Psoas muscle (tissue), 8 donors: ENCODE results near the gene TCEA2. TPM values are rescaled to one million over a fixed set of nuclear protein-coding genes. Genes with fewer than 3 reads are reported as not detected.

Experiments used
- ATAC-seq, 4 donors: fragments of 200-7000 bp; cut with Tn5 transposase; one replicate each; pipeline ENCODE4 v1.9.1; 2020; ENCODE audit warnings: moderate library complexity in 3 of 4, mild to moderate bottlenecking in 2 of 4
- DNase-seq, 2 donors: peaks; one replicate each; pipeline ENCODE4 v3.0.0-alpha.2; 2020
- H3K27ac ChIP-seq: fragments of 200-600 bp; one replicate; pipeline ENCODE4 v1.8.0; 2022
- H3K27me3 ChIP-seq, 3 donors: fragments of 200-600 bp in 1 of 3; one replicate each; pipeline versions ENCODE4 v1.6.1 to v1.8.0; 2013 to 2022; ENCODE audit warnings: low read length in 2 of 3, mild to moderate bottlenecking in 2 of 3, moderate library complexity in 1 of 3; ENCODE audit not compliant: insufficient read depth in 3 of 3
- H3K36me3 ChIP-seq, 2 donors: fragments of 200-600 bp in 1 of 2; one replicate each; pipeline versions ENCODE4 v1.6.1 to v1.8.0; 2013 to 2022; ENCODE audit warnings: low read depth in 1 of 2, mild to moderate bottlenecking in 1 of 2, moderate library complexity in 1 of 2; ENCODE audit not compliant: insufficient read depth in 1 of 2
- H3K4me1 ChIP-seq: fragments of 200-600 bp; one replicate; pipeline ENCODE4 v1.8.0; 2022
- H3K4me3 ChIP-seq: fragments of 200-600 bp; one replicate; pipeline ENCODE4 v1.8.0; 2022; ENCODE audit warnings: mild to moderate bottlenecking
- H3K9me3 ChIP-seq: fragments of 200-600 bp; one replicate; pipeline ENCODE4 v1.8.0; 2022
- CTCF ChIP-seq: fragments of 200-600 bp; IDR thresholded peaks from one replicate; pipeline ENCODE4 v1.8.0; 2022; ENCODE audit warnings: antibody characterized with exemption
- WGBS, 3 donors: extraction: QIAGEN DNeasy Blood & Tissue Kit; methylation state at CpG; one replicate each; pipeline versions ENCODE4 v1.1.6 to v1.1.7; 2013; 5-methylcytosine and 5-hydroxymethylcytosine counted together
- intact Hi-C, 2 donors: fragments of 100-400 bp; cut with DNase I; formaldehyde crosslinking; loops; one replicate each; pipeline versions ENCODE4 v1.11.0 to v1.14.2; 2022
- polyA plus RNA-seq, 3 donors: library from polyadenylated mRNA; stranded (reverse); fragments of 200-250 nt; gene quantifications; one replicate each; pipeline ENCODE4 v1.2.3, GENCODE V29; 2013
- total RNA-seq, 4 donors: library from RNA; stranded (reverse); fragmentation: NEBNext Ultra II Directional in 2 of 4; extraction: Animal tissue kit (Norgen Biotek cat#: 25700) in 2 of 4; gene quantifications; one replicate each; pipeline versions ENCODE4 v1.2.1 to v1.2.4, GENCODE V29; 2021 to 2023
- donor health status: healthy with polysubstance abuse.
- donor health status: DM: no; HTN: no; CAD: no; lungs with moderate emphysema.
- donor health status: Bipolar disorder and iron deficiency.
- donor health status: healthy.
- donor health status: DM: yes; HTN: yes; CAD: no.
- donor health status: DM: no; HTN: no; CAD: no.
- donor health status: DM: no; HTN: no; CAD: no.
- donor health status: DM: yes; HTN: yes; CAD: no.

The TCEA2 gene
- total and polyA plus RNA-seq, 7 donors: 15.1 to 43.4 (median 30.2) TPM

- H3K4me3 ChIP-seq: no peak overlapping the region
- H3K36me3 ChIP-seq: peaks cover 0 to 92% of the 10 kb centered on the region in 2 donors
- H3K27me3 ChIP-seq: no peaks in the 10 kb centered on the region
- DNase-seq (no peak), ATAC-seq (no peak)
- TF ChIP-seq CTCF: no peak
- H3K27ac ChIP-seq: no peak overlapping the region
- no peaks in the 10 kb centered on the region for H3K9me3 ChIP-seq
- WGBS, 3 donors: 88 to 92% (median 90%) methylated on average over 15 of the region's 15 CpGs
- H3K4me1 ChIP-seq: no peaks in the 10 kb centered on the region
- intact Hi-C loops: no loop called here
Measured at GRCh38 chr20:64023361-64024140, 39.4 kb upstream of the TCEA2 start.

- DNase-seq (no peak), ATAC-seq (no peak)
- H3K4me1 ChIP-seq: no peaks in the 10 kb centered on the region
- no peak overlapping the region for H3K27ac ChIP-seq
- intact Hi-C loops: no loop called here
- 92 to 95% (median 93%) methylated on average over 17 of the region's 17 CpGs for WGBS, 3 donors
- no peak overlapping the region for H3K4me3 ChIP-seq
- TF ChIP-seq CTCF: no peak
- H3K27me3 ChIP-seq: no peaks in the 10 kb centered on the region
- no peaks in the 10 kb centered on the region for H3K9me3 ChIP-seq
- H3K36me3 ChIP-seq: peaks cover 0 to 92% of the 10 kb centered on the region in 2 donors
Measured at GRCh38 chr20:64024141-64024990, 38.6 kb upstream of the TCEA2 start.

- Histone ChIP-seq H3K36me3 (peaks cover 0 to 92% of the 10 kb centered on the region in 2 donors), H3K4me1 (no peaks in the 10 kb centered on the region), H3K27me3 (no peaks in the 10 kb centered on the region), H3K9me3 (no peaks in the 10 kb centered on the region), H3K27ac (no peak overlapping the region), H3K4me3 (no peak overlapping the region)
- no peak for ATAC-seq
- WGBS, 3 donors: 95 to 98% (median 95%) methylated on average over 18 of the region's 18 CpGs
- intact Hi-C loops: no loop called here
- no peak for TF ChIP-seq CTCF
- no peak for DNase-seq
Measured at GRCh38 chr20:64025101-64025825, 37.7 kb upstream of the TCEA2 start.

- Histone ChIP-seq H3K27ac (no peak overlapping the region), H3K9me3 (no peaks in the 10 kb centered on the region), H3K4me1 (no peaks in the 10 kb centered on the region), H3K27me3 (no peaks in the 10 kb centered on the region), H3K36me3 (peaks cover 0 to 95% of the 10 kb centered on the region in 2 donors), H3K4me3 (no peak overlapping the region)
- 94 to 97% (median 95%) methylated on average over 23 to 29 of the region's 29 CpGs for WGBS, 3 donors
- ATAC-seq (no peak), DNase-seq (no peak)
- intact Hi-C loops: no loop called here
- no peak for TF ChIP-seq CTCF
Measured at GRCh38 chr20:64025826-64026412, 37.1 kb upstream of the TCEA2 start.
